ENCODE results near the gene FGD5. TPM values are rescaled to one million over a fixed set of nuclear protein-coding genes. Genes with fewer than 3 reads are reported as not detected.

FGD5 gene
- total RNA-seq, 2 donors from 2014 or later, result 15.3 to 17.0 TPM

GRCh38 chr3:14844386-14845170, 25.8 kb downstream of the FGD5 start:
- no peaks in the 10 kb centered on the region for H3K36me3 Mint-ChIP-seq (ENCODE audit: low read depth)
- no peaks in the 10 kb centered on the region for H3K36me3 ChIP-seq (ENCODE audit: control insufficient read depth, insufficient read depth, low read length)
- no peaks in the 10 kb centered on the region for H3K9me3 Mint-ChIP-seq
- no peak overlapping the region for H3K9ac ChIP-seq (ENCODE audit: extremely low read depth, low read length, poor library complexity, severe bottlenecking)
- H3K4me1 ChIP-seq (ENCODE audit: control insufficient read depth, insufficient read depth, low read length), result peaks cover 22% of the 10 kb centered on the region
- peaks cover 39% of the 10 kb centered on the region for H3K4me1 Mint-ChIP-seq
- no peak overlapping the region for H3K27ac ChIP-seq (ENCODE audit: low read depth, low read length)
- WGBS, 2 experiments (ENCODE audit: insufficient coverage in 1 of 2, insufficient read length in 1 of 2), result 92 to 94% methylated on average over 5 to 7 of the region's 7 CpGs
- no peak overlapping the region for H3K4me3 ChIP-seq (ENCODE audit: low read length)
- peaks cover 21% of the 10 kb centered on the region for H3K27me3 Mint-ChIP-seq (ENCODE audit: insufficient read depth)
- peaks cover 13% of the 10 kb centered on the region for H3K27me3 ChIP-seq (ENCODE audit: control insufficient read depth, insufficient read depth, low read length, poor library complexity, severe bottlenecking)
- TF ChIP-seq, protein P1, sequence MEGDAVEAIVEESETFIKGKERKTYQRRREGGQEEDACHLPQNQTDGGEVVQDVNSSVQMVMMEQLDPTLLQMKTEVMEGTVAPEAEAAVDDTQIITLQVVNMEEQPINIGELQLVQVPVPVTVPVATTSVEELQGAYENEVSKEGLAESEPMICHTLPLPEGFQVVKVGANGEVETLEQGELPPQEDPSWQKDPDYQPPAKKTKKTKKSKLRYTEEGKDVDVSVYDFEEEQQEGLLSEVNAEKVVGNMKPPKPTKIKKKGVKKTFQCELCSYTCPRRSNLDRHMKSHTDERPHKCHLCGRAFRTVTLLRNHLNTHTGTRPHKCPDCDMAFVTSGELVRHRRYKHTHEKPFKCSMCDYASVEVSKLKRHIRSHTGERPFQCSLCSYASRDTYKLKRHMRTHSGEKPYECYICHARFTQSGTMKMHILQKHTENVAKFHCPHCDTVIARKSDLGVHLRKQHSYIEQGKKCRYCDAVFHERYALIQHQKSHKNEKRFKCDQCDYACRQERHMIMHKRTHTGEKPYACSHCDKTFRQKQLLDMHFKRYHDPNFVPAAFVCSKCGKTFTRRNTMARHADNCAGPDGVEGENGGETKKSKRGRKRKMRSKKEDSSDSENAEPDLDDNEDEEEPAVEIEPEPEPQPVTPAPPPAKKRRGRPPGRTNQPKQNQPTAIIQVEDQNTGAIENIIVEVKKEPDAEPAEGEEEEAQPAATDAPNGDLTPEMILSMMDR (conservative IDR thresholded peaks at IDR 0.05), result no peak
- no peak for DNase-seq
- no peak overlapping the region for H3K27ac Mint-ChIP-seq
- no peak overlapping the region for H3K4me3 Mint-ChIP-seq
- no peaks in the 10 kb centered on the region for H3K9me3 ChIP-seq (ENCODE audit: control insufficient read depth, low read length)

- no peaks in the 10 kb centered on the region for H3K9me3 Mint-ChIP-seq
- Histone ChIP-seq H3K27me3 (ENCODE audit: control insufficient read depth, insufficient read depth, low read length, poor library complexity, severe bottlenecking) (peaks cover 13% of the 10 kb centered on the region), H3K36me3 (ENCODE audit: control insufficient read depth, insufficient read depth, low read length) (no peaks in the 10 kb centered on the region), H3K9me3 (ENCODE audit: control insufficient read depth, low read length) (no peaks in the 10 kb centered on the region), H3K27ac (ENCODE audit: low read depth, low read length) (no peak overlapping the region), H3K9ac (ENCODE audit: extremely low read depth, low read length, poor library complexity, severe bottlenecking) (no peak overlapping the region), H3K4me1 (ENCODE audit: control insufficient read depth, insufficient read depth, low read length) (peaks cover 22% of the 10 kb centered on the region), H3K4me3 (ENCODE audit: low read length) (no peak overlapping the region)
- H3K27ac Mint-ChIP-seq, result no peak overlapping the region
- peaks cover 21% of the 10 kb centered on the region for H3K27me3 Mint-ChIP-seq (ENCODE audit: insufficient read depth)
- no peaks in the 10 kb centered on the region for H3K36me3 Mint-ChIP-seq (ENCODE audit: low read depth)
- TF ChIP-seq, protein P1 (conservative IDR thresholded peaks at IDR 0.05), result no peak
- WGBS, 2 experiments (ENCODE audit: insufficient coverage in 1 of 2, insufficient read length in 1 of 2), result 59 to 66% methylated on average over 3 of the region's 3 CpGs
- no peak for DNase-seq
- H3K4me1 Mint-ChIP-seq, result peaks cover 43% of the 10 kb centered on the region
- H3K4me3 Mint-ChIP-seq, result no peak overlapping the region
Observed at GRCh38 chr3:14845180-14845579, 26.4 kb downstream of the FGD5 start.

DNA sequence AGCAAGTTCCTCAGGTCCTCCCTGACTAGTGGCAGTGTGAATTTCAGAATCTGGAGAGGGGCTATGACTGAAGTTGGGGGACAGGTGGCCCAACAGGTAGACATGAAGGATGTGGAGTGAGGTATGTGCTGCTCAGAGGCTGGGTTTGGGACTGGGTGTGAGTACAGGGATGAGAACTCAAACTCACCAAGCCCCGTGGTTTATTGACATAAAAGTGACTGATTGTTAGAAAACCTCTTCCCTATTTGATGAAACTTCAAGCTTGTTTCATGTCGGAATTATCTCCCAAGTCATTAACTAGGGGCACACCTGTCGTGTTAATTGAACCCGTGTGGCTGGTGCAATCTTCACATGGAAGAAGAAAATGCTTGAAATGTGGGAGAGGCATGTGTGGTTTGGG, 27.1 kb downstream of the FGD5 start:
- peaks cover 21% of the 10 kb centered on the region for H3K27me3 Mint-ChIP-seq (ENCODE audit: insufficient read depth)
- H3K4me1 ChIP-seq (ENCODE audit: control insufficient read depth, insufficient read depth, low read length), result peaks cover 22% of the 10 kb centered on the region
- H3K27ac ChIP-seq (ENCODE audit: low read depth, low read length), result no peak overlapping the region
- no peak overlapping the region for H3K4me3 ChIP-seq (ENCODE audit: low read length)
- no peak overlapping the region for H3K4me3 Mint-ChIP-seq
- TF ChIP-seq, protein P1 (conservative IDR thresholded peaks at IDR 0.05), result no peak
- H3K4me1 Mint-ChIP-seq, result peaks cover 43% of the 10 kb centered on the region
- no peaks in the 10 kb centered on the region for H3K9me3 Mint-ChIP-seq
- H3K27ac Mint-ChIP-seq, result peak overlapping the region; percentile 26
- no peaks in the 10 kb centered on the region for H3K9me3 ChIP-seq (ENCODE audit: control insufficient read depth, low read length)
- WGBS, 2 experiments (ENCODE audit: insufficient coverage in 1 of 2, insufficient read length in 1 of 2), result 14 to 72% methylated on average over 1 to 4 of the region's 4 CpGs
- H3K36me3 Mint-ChIP-seq (ENCODE audit: low read depth), result no peaks in the 10 kb centered on the region
- peaks cover 13% of the 10 kb centered on the region for H3K27me3 ChIP-seq (ENCODE audit: control insufficient read depth, insufficient read depth, low read length, poor library complexity, severe bottlenecking)
- H3K9ac ChIP-seq (ENCODE audit: extremely low read depth, low read length, poor library complexity, severe bottlenecking), result no peak overlapping the region
- H3K36me3 ChIP-seq (ENCODE audit: control insufficient read depth, insufficient read depth, low read length), result no peaks in the 10 kb centered on the region
- DNase-seq, result no peak
